ENCODE data around the gene MINK1. TPM values are rescaled to one million over a fixed set of nuclear protein-coding genes. Genes with fewer than 3 reads are reported as not detected.

MINK1 gene
- total RNA-seq, 1 donor from 2014 or later: 63.2 TPM

DNA sequence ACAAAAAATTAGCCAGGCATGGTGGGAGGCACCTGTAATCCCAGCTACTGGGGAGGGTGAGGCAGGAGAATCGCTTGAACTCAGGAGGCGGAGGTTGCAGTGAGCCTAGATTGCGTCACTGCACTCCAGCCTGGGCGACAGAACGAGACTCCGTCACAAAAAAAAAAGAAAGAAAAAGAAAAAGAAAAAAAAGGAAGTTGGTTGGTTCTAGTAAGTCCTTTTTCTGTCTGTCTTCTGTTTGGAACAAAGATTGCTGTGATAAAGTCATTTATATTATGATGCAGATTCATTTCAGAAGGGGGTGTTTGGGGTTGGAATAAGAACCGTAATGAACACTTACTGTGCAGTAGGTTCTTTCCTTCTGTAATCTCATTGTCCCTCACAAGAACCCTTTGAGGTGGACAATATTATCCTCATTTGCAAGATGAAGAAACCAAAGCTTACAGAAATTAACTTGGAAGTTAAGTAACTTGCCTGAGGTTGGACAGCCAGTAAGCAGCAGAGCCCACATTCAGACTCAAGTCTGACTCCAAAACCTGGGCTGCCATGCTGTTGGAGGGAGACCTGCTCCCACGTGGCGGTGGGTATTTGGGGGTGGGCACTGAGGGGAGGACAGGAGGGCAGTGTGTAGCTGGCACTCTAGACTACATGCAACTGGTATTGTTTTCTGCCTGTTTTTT lies 10.3 kb downstream of the MINK1 start:
- H3K4me1 Mint-ChIP-seq (ENCODE audit: low read depth, unreplicated experiment): peaks cover 13% of the 10 kb centered on the region
- no peak overlapping the region for H3K9ac ChIP-seq (ENCODE audit: low read length)
- H2AFZ ChIP-seq (ENCODE audit: low read depth, low read length): no peak overlapping the region
- H3K27ac Mint-ChIP-seq (ENCODE audit: unreplicated experiment): no peak overlapping the region
- H3K27me3 ChIP-seq (ENCODE audit: insufficient read depth, low read length): no peaks in the 10 kb centered on the region
- H3K9me3 Mint-ChIP-seq (ENCODE audit: unreplicated experiment): no peaks in the 10 kb centered on the region
- peaks cover 92% of the 10 kb centered on the region for H4K20me1 ChIP-seq (ENCODE audit: insufficient read depth, low read length)
- H3K4me2 ChIP-seq (ENCODE audit: low read length): no peak overlapping the region
- H3K9me3 ChIP-seq (ENCODE audit: insufficient read depth, low read depth, low read length): no peaks in the 10 kb centered on the region
- no peaks in the 10 kb centered on the region for H3K36me3 ChIP-seq (ENCODE audit: insufficient read depth, low read length)
- peaks cover 8% of the 10 kb centered on the region for H3K36me3 Mint-ChIP-seq (ENCODE audit: low read depth, unreplicated experiment)
- H3K27me3 Mint-ChIP-seq (ENCODE audit: low read depth, unreplicated experiment): no peaks in the 10 kb centered on the region
- H3K4me3 Mint-ChIP-seq (ENCODE audit: unreplicated experiment): no peak overlapping the region
- H3K4me1 ChIP-seq (ENCODE audit: insufficient read depth, low read length): peaks cover 3% of the 10 kb centered on the region
- TF ChIP-seq, protein P1, sequence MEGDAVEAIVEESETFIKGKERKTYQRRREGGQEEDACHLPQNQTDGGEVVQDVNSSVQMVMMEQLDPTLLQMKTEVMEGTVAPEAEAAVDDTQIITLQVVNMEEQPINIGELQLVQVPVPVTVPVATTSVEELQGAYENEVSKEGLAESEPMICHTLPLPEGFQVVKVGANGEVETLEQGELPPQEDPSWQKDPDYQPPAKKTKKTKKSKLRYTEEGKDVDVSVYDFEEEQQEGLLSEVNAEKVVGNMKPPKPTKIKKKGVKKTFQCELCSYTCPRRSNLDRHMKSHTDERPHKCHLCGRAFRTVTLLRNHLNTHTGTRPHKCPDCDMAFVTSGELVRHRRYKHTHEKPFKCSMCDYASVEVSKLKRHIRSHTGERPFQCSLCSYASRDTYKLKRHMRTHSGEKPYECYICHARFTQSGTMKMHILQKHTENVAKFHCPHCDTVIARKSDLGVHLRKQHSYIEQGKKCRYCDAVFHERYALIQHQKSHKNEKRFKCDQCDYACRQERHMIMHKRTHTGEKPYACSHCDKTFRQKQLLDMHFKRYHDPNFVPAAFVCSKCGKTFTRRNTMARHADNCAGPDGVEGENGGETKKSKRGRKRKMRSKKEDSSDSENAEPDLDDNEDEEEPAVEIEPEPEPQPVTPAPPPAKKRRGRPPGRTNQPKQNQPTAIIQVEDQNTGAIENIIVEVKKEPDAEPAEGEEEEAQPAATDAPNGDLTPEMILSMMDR (IDR thresholded peaks at IDR 0.05; ENCODE audit: insufficient read depth, low read depth, low read length): no peak
- no peak overlapping the region for H3K4me3 ChIP-seq (ENCODE audit: insufficient read depth, low read depth, low read length)
- H3K27ac ChIP-seq (ENCODE audit: low read depth, low read length): no peak overlapping the region
- DNase-seq (ENCODE audit: low read depth): no peak
- peaks cover 84% of the 10 kb centered on the region for H3K79me2 ChIP-seq (ENCODE audit: insufficient read depth, low read length)
- FAIRE-seq: no peak

DNA sequence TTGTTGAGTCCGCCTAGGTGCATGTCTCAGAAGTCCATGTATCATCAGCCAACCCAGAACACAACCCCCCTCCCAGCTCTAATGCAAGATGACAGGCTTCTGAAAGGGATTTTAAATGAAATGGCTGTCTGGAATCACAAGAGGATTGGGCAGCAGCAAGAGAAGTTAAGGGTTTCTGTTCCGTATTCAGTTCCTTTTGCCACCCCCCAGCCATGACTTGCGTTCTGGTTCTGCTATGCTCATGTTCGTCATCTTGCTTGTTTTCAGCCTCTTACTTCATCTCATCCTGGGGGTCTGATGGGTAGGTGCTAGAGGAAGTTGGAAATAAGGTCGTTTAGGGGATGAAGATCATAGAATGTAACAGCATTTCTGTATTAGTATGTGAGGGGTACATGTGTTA lies 12.0 kb downstream of the MINK1 start:
- H3K4me1 ChIP-seq (ENCODE audit: insufficient read depth, low read length): peaks cover under 1% of the 10 kb centered on the region
- H3K27ac Mint-ChIP-seq (ENCODE audit: unreplicated experiment): no peak overlapping the region
- no peak overlapping the region for H3K27ac ChIP-seq (ENCODE audit: low read depth, low read length)
- peaks cover 84% of the 10 kb centered on the region for H3K79me2 ChIP-seq (ENCODE audit: insufficient read depth, low read length)
- H2AFZ ChIP-seq (ENCODE audit: low read depth, low read length): no peak overlapping the region
- no peaks in the 10 kb centered on the region for H3K27me3 ChIP-seq (ENCODE audit: insufficient read depth, low read length)
- no peaks in the 10 kb centered on the region for H3K9me3 Mint-ChIP-seq (ENCODE audit: unreplicated experiment)
- H3K4me3 ChIP-seq (ENCODE audit: insufficient read depth, low read depth, low read length): no peak overlapping the region
- H3K27me3 Mint-ChIP-seq (ENCODE audit: low read depth, unreplicated experiment): peaks cover 3% of the 10 kb centered on the region
- H4K20me1 ChIP-seq (ENCODE audit: insufficient read depth, low read length): peaks cover 94% of the 10 kb centered on the region
- H3K9ac ChIP-seq (ENCODE audit: low read length): no peak overlapping the region
- H3K4me1 Mint-ChIP-seq (ENCODE audit: low read depth, unreplicated experiment): peaks cover 20% of the 10 kb centered on the region
- no peak for DNase-seq (ENCODE audit: low read depth)
- no peak for FAIRE-seq
- H3K4me3 Mint-ChIP-seq (ENCODE audit: unreplicated experiment): no peak overlapping the region
- peaks cover 8% of the 10 kb centered on the region for H3K36me3 Mint-ChIP-seq (ENCODE audit: low read depth, unreplicated experiment)
- H3K36me3 ChIP-seq (ENCODE audit: insufficient read depth, low read length): no peaks in the 10 kb centered on the region
- no peak overlapping the region for H3K4me2 ChIP-seq (ENCODE audit: low read length)
- no peaks in the 10 kb centered on the region for H3K9me3 ChIP-seq (ENCODE audit: insufficient read depth, low read depth, low read length)
- no peak for TF ChIP-seq EZH2 (IDR thresholded peaks at IDR 0.05; ENCODE audit: insufficient read depth, low read length)
- TF ChIP-seq, protein P1 (IDR thresholded peaks at IDR 0.05; ENCODE audit: insufficient read depth, low read depth, low read length): no peak

DNA sequence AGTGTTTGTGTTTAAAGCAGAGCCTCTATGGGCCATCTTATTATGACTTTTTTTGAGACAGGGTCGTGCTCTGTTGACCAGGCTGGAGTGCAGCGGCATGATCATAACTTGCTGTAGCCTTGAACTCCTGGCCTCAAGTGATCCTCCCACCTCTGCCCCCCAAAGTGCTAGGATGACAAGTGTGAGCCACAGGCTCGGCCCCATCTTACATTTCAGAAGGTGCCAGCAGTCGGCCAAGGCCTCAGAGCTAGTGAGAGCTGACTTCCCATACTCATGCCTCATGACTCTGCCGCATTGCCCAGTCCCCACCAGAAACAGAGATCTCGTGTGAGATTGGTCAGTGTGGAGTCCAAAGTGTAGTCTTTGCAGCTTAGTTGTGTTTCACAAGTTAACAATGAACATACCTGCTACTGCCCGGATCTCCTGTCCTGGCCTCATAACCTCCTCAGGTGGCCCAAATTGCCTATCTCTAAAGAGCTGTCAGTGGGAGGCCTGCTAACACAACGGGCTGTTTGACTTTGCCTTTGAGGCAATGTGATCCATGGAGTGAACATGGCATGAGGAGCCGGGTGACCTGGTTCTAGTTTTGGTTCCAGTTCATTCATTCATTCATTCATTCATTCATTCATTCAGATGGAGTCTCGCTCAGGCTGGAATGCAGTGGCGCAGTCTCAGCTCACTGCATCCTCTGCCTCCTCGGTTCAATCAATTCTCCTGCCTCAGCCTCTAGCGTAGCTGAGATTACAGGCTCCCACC lies 13.7 kb downstream of the MINK1 start:
- Mint-ChIP-seq H3K27ac (ENCODE audit: unreplicated experiment) (no peak overlapping the region), H3K4me1 (ENCODE audit: low read depth, unreplicated experiment) (peaks cover 18% of the 10 kb centered on the region), H3K4me3 (ENCODE audit: unreplicated experiment) (no peak overlapping the region), H3K27me3 (ENCODE audit: low read depth, unreplicated experiment) (peaks cover 3% of the 10 kb centered on the region), H3K9me3 (ENCODE audit: unreplicated experiment) (no peaks in the 10 kb centered on the region), H3K36me3 (ENCODE audit: low read depth, unreplicated experiment) (peaks cover 8% of the 10 kb centered on the region)
- no peak overlapping the region for H3K27ac ChIP-seq (ENCODE audit: low read depth, low read length)
- H3K36me3 ChIP-seq (ENCODE audit: insufficient read depth, low read length): no peaks in the 10 kb centered on the region
- FAIRE-seq (no peak), DNase-seq (ENCODE audit: low read depth) (no peak)
- H3K4me1 ChIP-seq (ENCODE audit: insufficient read depth, low read length): no peaks in the 10 kb centered on the region
- H3K79me2 ChIP-seq (ENCODE audit: insufficient read depth, low read length): peaks cover 81% of the 10 kb centered on the region
- no peak overlapping the region for H3K4me2 ChIP-seq (ENCODE audit: low read length)
- H3K27me3 ChIP-seq (ENCODE audit: insufficient read depth, low read length): no peaks in the 10 kb centered on the region
- TF ChIP-seq EZH2 (IDR thresholded peaks at IDR 0.05; ENCODE audit: insufficient read depth, low read length): no peak
- TF ChIP-seq, protein P1 (IDR thresholded peaks at IDR 0.05; ENCODE audit: insufficient read depth, low read depth, low read length): no peak
- no peak overlapping the region for H3K9ac ChIP-seq (ENCODE audit: low read length)
- H3K4me3 ChIP-seq (ENCODE audit: insufficient read depth, low read depth, low read length): no peak overlapping the region
- no peaks in the 10 kb centered on the region for H3K9me3 ChIP-seq (ENCODE audit: insufficient read depth, low read depth, low read length)
- H4K20me1 ChIP-seq (ENCODE audit: insufficient read depth, low read length): peaks cover 94% of the 10 kb centered on the region
- H2AFZ ChIP-seq (ENCODE audit: low read depth, low read length): no peak overlapping the region
